GM15510 (cell line): Measurements from ENCODE around the gene KIR2DL4.

Experiments
- POLR2A ChIP-seq: IDR thresholded peaks from 3 replicates; pipeline ENCODE4 v1.6.1; 2011; ENCODE audit warnings: borderline replicate concordance; ENCODE audit not compliant: insufficient read length; ENCODE audit errors: extremely low read depth

KIR2DL4 gene

DNA sequence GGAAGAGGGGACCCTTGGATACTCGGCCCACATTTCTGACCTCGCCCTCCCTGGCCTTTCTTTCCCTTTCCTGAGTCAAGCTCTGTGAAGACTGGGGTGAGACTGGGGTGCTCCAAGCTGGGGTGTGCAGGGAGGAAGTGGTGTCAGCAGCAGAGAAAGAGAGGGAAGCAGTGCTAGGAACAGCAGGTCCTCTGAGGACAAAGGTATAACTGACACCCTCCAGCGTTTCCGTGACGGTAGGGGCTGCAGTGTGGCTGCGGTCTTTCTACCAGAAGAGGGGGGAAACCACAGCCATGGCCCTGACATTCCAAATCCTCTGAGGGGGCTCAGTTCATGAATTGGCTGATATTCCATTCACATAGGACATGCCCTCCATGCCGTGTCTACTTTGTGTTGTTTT lies 47.9 kb downstream of the KIR2DL4 start:
- no peak for TF ChIP-seq POLR2A
